ENCODE data around the gene CLEC3B.
"Not testable (repeated sequence)": the region's sequence is repeated elsewhere in the genome, so short reads cannot be mapped to it uniquely, and the experiment has no call there.

Gene CLEC3B, protein sequence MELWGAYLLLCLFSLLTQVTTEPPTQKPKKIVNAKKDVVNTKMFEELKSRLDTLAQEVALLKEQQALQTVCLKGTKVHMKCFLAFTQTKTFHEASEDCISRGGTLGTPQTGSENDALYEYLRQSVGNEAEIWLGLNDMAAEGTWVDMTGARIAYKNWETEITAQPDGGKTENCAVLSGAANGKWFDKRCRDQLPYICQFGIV

DNA sequence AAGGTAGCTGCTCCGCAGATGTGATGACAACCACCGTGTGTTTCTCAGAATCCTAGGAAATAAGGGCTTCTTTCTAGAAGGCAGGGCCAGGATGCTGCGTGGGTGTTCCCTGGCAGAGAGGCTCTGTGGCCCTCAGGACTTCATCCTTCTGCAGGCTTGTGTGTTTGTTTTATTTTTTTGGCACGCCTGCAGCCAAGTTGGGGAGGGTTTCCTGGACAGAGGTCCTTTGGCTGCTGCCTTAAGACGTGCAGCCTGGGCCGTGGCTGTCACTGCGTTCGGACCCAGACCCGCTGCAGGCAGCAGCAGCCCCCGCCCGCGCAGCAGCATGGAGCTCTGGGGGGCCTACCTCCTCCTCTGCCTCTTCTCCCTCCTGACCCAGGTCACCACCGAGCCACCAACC is at the start of gene CLEC3B:
Gene CLEC3B (plus strand): TSS at position 266 of the 400 bp plus-strand sequence. CDS start 60 bp downstream, at position 326.
- DNase-seq: no peak

DNA sequence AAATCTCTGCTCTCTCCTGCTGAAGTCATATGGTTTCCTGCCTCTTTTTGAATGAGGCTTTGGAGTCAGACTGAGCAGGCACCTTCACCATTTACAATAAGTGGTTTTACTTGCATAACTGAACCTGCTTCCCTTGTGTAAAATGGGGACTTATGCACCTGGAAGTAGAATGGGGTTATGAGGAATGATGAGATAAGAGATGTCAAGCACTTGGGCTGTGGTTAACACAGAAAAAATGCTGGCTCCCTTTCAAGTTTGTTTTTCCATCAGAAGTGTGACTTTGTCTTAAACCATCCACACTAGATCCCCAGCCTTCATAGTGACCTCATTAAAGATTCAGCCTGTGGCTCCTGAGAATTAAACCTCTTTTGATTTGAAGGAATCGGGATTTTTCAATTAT is 44.9 kb upstream of the CLEC3B start:
- no peak for DNase-seq

DNA sequence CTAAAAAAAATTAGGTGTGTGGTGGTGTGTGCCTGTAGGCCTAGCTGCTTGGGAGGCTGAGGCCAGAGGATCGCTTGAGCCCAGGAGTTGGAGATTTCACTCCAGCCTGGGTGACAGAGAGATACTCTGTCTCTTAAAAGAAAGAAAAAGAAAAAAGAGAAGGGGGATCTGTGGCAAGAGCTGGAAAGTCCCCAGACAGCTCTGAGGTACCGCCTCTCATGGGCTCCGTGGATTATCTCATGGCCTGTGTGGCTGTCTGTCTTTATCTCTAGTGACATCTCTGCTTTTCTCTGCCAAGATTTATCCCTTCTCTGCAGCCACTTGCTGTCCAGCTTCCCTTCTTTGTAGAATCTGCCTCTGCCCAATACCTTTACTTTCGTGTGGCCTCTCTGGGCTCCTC is 44.4 kb upstream of the CLEC3B start:
- DNase-seq: peak in 1 of 2 experiments; percentile 21

DNA sequence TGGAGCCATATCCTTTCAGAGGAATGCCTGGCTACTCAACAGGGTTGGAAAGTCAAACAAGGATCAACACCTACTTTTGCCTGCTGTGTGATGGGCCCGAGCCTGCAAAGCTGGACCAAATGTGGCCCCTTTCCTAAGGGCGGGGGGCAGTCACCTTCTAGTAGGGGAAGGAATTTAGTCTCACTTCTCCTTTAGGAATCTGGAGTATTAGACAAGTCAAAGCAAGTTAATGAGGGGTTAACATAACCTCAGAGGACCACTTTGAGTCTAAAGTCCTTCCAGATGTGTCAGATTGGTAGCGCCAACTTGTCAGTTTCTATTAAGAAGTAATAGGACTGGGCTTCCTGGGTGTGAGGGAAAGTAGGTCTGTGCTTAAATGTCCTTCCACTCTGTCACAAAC is 43.3 kb upstream of the CLEC3B start:
- DNase-seq: no peak

DNA sequence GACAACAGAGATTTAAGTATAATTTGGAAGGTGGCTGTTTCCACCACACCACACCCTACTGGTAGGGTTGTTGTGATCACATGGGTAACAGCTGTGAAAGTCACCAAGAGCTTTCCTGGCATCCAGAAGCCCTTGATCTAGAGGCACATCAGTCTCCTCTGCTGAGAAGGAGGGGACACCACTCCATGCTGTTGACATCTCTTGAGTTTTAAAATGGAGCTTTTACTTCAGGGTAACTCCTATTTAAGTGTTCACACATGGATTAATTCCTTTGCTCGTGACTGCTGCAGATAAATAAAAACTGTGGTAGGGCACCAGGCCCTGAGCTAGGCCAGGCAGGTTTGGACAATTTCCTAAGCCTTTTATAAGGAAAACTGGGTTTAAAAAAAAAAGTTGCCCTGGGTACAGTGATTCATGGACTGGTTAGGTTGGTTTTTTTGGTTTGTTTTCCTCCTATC is 42.6 kb upstream of the CLEC3B start:
- DNase-seq: no peak

DNA sequence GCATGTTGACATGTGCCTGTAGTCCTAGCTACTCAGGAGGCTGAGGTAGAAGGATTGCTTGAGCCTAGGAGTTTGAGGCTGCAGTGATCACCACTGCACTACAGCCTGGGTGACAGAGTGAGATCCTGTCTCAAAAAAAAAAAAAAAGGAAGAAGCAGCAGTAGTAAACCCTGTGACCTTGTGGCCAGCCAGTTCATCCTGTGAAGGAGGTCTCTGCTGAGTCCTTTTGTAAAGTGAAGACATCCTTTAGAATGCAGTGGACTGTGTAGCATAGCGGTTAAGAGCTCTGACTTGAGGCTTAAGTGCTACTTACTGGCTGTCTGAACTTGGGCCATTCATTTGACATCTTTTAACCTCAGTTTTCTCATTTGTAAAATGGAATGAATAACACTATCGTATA is 41.8 kb upstream of the CLEC3B start:
- no peak for DNase-seq

DNA sequence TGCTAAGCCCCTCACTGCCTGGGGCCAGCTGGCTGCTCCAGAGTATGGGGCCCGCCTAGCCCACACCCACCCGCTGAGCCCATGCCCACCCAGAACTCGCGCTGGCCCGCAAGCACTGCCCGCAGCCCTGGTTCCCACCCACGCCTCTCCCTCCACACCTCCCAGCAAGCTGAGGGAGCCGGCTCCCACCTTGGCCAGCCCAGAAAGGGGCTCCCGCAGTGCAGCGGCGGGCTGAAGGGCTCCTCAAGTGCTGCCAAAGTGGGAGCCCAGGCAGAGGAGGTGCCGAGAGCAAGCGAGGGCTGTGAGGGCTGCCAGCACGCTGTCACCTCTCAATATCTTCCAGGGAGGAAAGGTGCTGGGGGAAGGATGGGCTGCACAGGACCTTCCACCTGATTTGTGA is 39.8 kb upstream of the CLEC3B start:
- not testable (repeated sequence) for DNase-seq

DNA sequence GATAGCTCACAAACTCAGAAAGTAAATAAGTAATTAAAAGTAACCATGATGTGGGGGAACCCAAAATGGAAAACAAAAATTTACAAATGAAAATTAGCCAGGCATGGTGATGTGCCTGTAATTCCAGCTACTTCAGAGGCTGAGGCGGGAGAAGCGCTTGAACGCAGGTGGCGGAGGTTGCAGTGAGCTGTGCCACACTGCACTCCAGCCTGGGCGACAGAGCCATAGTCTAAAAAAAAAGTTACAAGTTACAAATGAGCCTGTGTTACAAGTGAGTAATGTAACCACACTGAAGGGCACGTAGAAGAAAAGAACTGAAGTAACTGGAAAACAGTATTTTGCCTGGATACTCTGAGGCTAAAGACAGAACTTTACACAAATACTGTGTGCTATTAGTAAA is 38.8 kb upstream of the CLEC3B start:
- no peak for DNase-seq

DNA sequence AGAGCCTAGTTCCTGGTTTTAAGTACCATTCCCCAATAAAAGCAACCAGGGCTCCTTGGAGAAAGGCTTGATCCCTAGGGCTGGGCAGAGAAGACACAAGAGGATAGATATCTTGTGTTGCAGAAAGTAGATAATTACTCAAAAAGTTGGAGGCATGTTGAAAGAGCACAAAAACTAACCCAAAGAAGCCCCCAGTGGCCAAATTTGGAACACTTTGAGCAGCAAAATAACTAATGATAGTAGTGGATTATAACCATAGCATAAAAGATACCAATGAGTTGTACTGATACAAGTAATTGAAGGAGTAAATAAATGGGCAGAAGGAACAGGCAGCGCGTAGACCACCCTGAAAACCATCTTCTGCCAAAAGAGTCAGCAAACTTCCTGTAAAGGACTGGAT is 38.0 kb upstream of the CLEC3B start:
- no peak for DNase-seq

DNA sequence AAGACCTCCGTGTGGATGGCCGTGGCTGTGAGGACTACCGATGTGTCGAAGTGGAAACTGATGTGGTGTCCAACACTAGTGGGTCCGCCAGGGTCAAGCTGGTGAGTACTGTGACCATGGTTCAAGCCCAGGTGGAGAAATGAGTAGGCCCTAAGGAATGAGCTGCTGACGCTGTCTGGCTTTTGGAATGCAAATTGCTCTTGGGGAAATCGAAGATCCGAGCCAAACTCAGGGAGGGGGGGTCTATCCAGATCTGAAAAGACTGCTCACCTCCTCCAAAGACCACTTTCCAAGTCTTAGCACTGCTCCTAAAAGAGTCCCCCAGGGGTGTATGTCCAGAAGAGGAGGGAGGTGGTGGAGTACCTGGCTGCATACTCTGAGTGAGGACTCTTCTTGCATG is 37.0 kb upstream of the CLEC3B start:
- no peak for DNase-seq

DNA sequence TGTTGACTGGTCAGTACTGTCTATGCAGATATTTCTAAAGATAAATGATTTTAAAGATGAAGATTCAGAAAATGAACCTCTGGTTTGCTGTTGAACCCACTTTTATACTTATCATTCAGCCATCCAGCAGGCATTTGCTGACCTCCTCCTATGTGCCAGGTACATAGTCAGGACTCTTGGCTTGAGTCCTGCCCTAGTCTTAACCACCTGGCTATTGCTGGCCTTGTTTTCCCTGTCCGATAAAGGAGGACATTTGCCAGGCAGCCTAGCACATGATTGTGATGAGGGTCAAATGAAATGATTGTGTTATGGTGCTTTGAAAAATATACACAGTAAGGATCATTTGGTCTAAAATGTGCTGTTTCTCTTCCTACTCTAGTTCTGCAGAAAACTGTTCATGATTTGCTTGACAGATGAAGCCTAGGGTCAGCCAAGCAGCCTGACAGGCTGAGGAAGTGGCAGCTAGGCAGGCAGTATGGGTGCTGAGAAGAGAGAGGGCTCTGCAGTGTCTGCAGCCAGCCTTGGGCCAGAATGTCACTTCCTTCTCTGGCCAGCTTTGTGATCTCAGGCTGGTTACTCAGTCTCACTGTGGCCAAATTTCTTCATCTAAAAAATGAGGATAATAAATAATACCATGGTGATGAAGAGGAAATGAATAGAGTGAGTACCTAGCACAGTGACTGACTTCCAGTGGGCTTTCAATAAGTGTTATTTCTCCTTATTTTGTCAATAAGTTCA is 36.3 kb upstream of the CLEC3B start:
- no peak for DNase-seq

DNA sequence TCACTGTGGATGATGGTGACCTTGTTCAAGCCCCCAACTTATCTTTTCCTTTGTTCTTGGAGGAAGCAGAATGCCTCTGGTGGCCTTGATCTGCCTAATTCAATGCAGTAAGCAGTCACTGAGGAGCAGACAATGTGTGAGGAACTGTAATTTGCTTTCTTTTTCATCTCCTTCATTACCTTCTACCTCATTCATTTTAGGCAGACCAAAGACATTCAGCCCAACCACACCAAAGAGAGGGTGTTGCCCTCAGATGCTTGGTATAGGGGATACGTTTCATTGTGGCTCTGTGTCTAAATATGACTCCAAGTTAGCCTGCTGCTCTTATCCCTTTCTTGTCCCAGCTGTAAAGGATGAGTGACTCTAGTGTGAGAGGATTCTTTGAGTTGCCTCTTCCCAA is 34.8 kb upstream of the CLEC3B start:
- DNase-seq: no peak

DNA sequence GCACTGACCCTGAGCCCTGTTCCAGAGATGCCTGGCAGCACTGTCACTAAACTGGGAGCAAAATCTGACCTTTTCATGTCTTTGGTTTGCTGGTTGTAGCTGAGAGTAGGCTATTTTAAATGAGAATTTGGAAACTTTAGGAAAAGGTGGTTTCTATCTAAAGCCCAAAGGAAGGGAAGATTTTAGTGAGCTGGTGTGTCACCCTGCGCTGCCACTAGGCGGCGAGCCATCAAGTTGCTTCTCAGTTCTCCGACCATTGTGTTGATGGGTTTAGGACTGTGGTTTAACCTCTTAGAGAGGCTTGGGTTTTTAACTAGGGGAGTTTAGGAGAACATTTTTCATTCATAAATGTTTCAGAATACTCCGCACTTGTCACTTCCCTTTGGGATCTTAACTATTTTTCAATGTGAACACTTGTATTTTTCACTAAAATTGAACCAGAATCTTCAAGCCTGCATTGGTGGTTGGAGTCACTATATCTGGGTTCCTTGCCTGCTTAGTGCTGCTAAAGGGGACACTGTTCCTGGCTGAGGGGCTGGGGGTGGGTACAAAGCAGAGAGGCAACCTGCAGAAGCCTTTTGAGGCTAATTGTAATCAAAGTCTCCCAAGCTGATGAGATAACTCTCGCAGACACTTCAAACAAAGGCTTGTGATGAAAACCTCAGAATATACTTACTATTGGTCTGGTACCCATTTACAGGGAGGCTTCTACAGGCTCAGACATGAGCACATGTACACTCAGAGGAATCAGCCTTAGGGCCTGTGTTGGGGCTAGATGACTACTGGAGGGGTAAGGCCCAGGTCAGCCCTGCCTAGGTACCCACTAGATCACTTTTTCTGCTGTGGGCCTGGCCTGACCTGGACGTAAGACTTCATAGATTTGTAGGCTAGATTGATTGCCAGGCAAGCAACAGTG is 33.3 kb upstream of the CLEC3B start:
- DNase-seq: no peak

DNA sequence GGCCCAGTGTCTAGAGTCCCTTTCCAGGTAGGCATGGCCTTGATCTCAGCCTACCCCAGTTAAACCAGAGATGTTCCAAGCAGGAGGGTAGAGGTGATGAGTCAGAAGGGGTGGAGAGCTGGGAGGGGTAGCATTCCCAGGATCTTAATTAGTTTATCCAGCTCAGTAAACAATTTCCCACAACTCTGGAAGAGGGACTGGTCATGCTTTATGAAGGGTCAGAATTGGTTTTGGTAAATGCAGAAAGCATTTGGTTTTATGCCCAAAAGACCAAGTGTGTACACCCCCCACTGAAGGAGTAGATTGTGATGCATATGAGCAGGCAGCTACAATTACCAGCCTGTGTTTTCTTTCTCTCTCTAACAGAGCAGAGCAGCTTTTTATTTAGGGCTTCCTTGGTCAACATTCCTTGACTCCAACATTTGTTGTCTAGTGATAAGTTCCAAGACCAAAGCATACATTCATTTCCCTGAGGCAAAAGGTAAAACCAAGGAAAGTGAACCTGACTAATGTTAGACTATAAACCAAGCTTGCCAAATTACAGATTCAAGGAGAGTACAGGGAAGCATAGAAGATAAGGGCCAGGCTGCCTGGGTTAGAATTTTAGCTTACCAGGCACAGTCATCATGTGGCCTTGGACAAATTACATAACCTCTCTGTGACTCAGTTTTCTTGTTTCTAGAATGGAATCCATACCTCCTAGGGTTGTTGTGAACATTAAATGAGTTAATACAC is 32.5 kb upstream of the CLEC3B start:
- no peak for DNase-seq

DNA sequence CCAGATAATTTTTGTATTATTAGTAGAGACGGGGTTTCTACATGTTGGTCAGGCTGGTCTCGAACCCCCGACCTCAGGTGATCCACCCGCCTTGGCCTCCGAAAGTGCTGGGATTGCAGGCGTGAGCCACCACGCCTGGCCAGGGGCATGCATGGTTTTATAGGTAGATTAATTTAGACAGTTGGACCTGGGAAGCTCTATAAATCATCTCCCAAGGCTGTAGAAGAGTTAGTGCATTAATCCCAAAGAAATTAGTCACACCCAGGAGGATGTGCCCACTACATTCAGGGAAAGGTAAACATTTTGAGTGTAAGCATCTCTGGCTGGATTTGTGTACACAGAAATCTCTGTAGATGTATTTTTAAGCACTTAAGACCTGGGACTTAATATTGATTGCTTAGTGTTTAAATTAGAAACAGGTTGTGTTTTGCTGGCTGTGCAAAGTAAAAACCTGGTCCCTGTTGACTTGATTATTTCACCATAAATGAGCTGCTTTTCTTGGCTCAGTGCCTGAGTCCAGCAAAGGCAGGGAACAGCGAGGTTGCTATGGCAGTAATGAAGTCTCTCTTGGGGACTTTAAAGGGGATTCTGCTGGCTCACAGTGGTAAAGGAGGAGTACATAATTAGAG is 30.8 kb upstream of the CLEC3B start:
- DNase-seq: no peak

DNA sequence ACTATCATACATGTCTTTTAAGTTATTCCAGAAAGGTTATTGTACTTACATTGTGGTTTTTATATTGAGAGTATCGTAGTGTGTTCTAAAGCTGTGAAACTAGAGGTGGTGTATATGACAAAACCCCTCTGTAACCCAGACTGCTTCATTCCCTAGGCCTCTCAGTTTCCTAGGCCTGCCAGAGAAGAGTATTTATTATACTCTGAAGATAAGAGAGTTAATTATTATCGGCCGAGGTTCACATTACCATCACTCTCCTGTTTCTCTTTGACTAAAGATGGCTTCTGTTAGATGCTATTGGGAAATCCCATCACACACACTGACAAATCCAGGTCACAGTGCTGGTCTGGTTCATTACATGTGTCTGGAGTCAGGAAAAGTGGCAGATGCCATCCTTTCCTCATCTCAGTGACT is 29.5 kb upstream of the CLEC3B start:
- no peak for DNase-seq

DNA sequence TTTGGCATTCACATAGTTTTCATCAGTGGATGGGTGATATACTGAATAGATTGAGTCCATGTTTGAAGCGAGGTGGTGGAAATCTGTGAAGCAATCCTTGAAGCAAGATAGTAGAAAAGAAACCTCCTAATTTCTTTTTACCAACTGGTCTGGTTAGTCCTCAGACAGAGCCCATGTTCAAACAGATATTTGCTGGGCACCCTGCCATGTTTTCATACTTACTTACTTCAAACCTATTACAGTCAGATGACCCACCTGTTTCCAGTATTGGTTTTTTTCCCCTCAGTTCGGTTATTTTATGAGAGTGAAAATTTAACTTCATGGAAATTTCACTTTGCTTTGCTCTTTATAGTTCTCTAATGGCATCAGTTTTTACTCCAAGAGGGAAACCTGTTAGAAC is 26.3 kb upstream of the CLEC3B start:
- DNase-seq: no peak

DNA sequence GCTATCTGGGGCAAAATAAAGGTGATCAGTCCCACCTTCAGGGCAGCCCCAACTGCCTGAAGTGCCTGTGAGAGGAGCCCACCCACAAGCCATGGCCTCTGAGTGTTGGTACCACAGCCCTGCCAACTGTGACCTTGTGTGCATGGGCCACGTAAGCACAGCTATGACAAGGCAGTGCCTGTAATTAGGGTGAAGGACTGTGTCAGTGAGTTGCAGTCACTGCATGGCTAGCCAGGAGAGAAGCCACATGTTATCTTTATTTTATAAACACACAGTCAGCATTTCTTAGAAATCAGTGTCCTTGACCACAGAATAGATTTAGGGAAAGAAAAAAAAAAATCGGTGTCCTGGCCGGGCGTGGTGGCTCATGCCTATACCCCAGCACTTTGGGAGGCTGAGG is 25.3 kb upstream of the CLEC3B start:
- no peak for DNase-seq

DNA sequence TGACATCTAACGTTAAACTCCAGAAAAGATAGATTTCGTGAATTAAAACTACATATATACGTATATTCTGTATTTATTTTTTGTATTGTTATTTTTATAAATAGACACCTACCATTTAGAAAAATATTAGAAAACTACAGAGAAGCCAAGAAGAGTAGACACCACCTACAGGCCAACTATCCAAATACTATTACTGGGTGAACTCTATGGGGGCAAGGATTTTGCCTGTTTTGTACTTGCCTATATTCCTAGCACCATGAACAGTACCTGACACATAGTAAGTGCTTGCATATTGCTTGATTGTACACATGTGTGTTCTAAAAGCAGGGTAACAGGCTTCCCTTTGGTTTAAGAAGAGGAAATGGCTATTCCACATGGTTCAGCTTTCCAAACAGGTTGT is 24.4 kb upstream of the CLEC3B start:
- DNase-seq: no peak

DNA sequence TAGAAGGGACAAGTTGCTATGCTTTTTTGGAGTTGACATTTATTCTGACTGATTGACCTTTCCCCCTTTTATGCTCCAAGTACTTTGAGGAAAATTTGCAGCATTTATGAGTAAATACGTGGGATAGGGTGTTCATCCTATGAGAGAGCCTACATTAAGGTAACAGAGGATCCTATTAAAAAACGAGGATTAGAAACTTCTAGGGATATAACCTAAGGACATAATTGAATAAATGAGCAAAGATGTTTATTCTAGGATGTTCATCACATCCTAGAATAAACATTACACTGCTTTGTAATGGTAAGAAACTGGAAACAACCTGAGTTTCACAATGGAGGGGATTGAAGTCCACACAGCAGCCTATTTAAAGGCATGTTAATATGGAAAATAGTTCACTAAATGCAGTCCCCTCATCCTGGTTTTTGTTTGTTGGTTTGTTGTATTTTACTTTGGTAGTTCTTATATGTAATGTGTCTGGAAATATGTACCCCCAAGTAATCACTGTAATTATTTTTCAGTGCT is 23.9 kb upstream of the CLEC3B start:
- no peak for DNase-seq

DNA sequence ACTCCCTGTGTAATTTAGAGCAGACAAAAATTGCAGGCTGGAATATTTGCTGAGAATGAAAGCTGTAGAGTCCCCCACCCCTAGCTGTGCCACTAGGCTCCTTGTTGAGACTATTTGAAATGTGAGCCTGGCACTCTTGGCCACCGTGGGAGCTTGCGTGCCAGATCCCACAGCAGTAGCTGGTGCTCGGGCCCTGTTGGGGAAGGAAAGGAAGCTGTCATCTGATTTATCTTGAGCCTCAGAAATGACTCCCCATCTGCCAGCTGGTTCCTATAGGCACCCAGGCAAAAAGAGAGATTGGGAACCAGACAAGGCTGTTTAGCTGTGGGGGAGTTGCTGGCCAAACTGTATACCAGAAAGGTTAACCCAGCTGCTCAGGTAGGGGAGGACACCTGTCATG is 23.4 kb upstream of the CLEC3B start:
- DNase-seq: no peak

DNA sequence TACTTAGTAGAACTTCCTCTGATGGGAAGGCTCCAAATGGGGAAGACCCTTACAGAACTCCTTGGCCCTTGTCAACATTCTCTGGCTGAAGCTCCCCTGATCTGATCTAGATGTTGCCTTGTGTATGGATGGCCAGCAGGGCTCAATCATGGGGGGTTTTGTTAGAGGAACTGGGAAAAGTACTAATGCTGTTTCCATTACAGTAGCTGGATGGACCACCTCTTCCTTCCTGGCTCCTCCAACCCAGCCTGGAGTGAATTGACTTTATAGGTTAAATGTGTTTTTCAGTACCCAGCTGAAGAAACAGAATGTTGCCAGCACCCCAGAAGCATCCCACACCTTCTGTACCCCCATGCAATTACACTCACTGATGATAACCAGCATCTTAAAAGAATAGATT is 22.7 kb upstream of the CLEC3B start:
- no peak for DNase-seq

All from stimulated activated CD4-positive, alpha-beta T cell treated with anti-CD3 and anti-CD28 coated beads, Interleukin-4, amount 100 ng/mL, for 4 hours (primary cell).